Transverse colon (tissue), 4 donors: Measurements from ENCODE around the gene SLC11A1.

ENCODE experiments used
- CTCF ChIP-seq, 5 experiments: fragments of 200-600 bp in 3 of 5; fragments of 450-650 bp in 2 of 5; sonication (generic) in 3 of 5; IDR thresholded peaks; 1 replicate in 2 of 5; 2 replicates in 3 of 5; pipeline ENCODE4 v1.5.1; 2016 to 2017; ENCODE audit warnings: antibody characterized with exemption in 5 of 5, inconsistent platforms in 3 of 5, mild to moderate bottlenecking in 2 of 5, moderate library complexity in 1 of 5
- POLR2A ChIP-seq: fragments of 450-650 bp; IDR thresholded peaks from one replicate; pipeline ENCODE4 v1.6.1; 2016; ENCODE audit warnings: antibody characterized with exemption, mild to moderate bottlenecking, moderate library complexity
- POLR2AphosphoS5 ChIP-seq, 3 donors: sonication (generic); formaldehyde crosslinking; IDR thresholded peaks; one replicate each; pipeline ENCODE4 v1.6.1; 2016; ENCODE audit warnings: antibody characterized with exemption in 3 of 3

GRCh38 chr2:218407717-218408116 lies 25.6 kb downstream of the SLC11A1 start:
- TF ChIP-seq POLR2AphosphoS5 (IDR thresholded peaks at IDR 0.05) (peak in 1 of 3 donors; percentile 55), POLR2A (no peak), CTCF (IDR thresholded peaks at IDR 0.05) (no peak)
